Osteocyte (in vitro differentiated cells): ENCODE measurements around the gene RAP1GAP. TPM values are rescaled to one million over a fixed set of nuclear protein-coding genes. Genes with fewer than 3 reads are reported as not detected.

Experiments used
- DNase-seq: peaks from one replicate; pipeline ENCODE4 v3.0.0; 2021; ENCODE audit warnings: mixed read lengths; ENCODE audit not compliant: unreplicated experiment; ENCODE audit errors: extremely low spot score
- H3K27ac Mint-ChIP-seq: one replicate; pipeline ENCODE4 v1.8.0; 2021; ENCODE audit warnings: mild to moderate bottlenecking, mixed read lengths; ENCODE audit not compliant: unreplicated experiment
- H3K27me3 Mint-ChIP-seq: one replicate; pipeline ENCODE4 v1.8.0; 2021; ENCODE audit warnings: mixed read lengths; ENCODE audit not compliant: unreplicated experiment
- H3K36me3 Mint-ChIP-seq: one replicate; pipeline ENCODE4 v1.8.0; 2021; ENCODE audit warnings: mixed read lengths; ENCODE audit not compliant: unreplicated experiment
- H3K4me1 Mint-ChIP-seq: one replicate; pipeline ENCODE4 v1.8.0; 2021; ENCODE audit warnings: mixed read lengths; ENCODE audit not compliant: unreplicated experiment
- H3K4me3 Mint-ChIP-seq: one replicate; pipeline ENCODE4 v1.8.0; 2021; ENCODE audit warnings: mild to moderate bottlenecking, moderate library complexity, mixed read lengths; ENCODE audit not compliant: unreplicated experiment
- H3K9me3 Mint-ChIP-seq: one replicate; pipeline ENCODE4 v1.8.0; 2021; ENCODE audit warnings: mixed read lengths; ENCODE audit not compliant: unreplicated experiment
- CTCF ChIP-seq: fragments of 200-600 bp; sonication (generic); IDR thresholded peaks from 2 replicates; pipeline ENCODE4 v1.5.0; 2021; ENCODE audit warnings: antibody characterized with exemption, mild to moderate bottlenecking, moderate library complexity
- total RNA-seq: library from RNA; stranded (reverse); gene quantifications from 2 replicates; pipeline ENCODE4 v1.2.1, GENCODE V29; 2021

The RAP1GAP gene
- total RNA-seq, 1 donor from 2014 or later, result 3.5 TPM

- no peak for TF ChIP-seq CTCF
- H3K4me3 Mint-ChIP-seq, result no peak overlapping the region
- H3K4me1 Mint-ChIP-seq, result peaks cover 3% of the 10 kb centered on the region
- H3K9me3 Mint-ChIP-seq, result no peaks in the 10 kb centered on the region
- no peak overlapping the region for H3K27ac Mint-ChIP-seq
- H3K27me3 Mint-ChIP-seq, result peaks cover 18% of the 10 kb centered on the region
- no peaks in the 10 kb centered on the region for H3K36me3 Mint-ChIP-seq
- DNase-seq, result no peak
Measured at GRCh38 chr1:21662426-21663247, 6.5 kb downstream of the RAP1GAP start.

GRCh38 chr1:21661886-21662285, 7.3 kb downstream of the RAP1GAP start:
- H3K27ac Mint-ChIP-seq, result no peak overlapping the region
- H3K36me3 Mint-ChIP-seq, result no peaks in the 10 kb centered on the region
- H3K27me3 Mint-ChIP-seq, result peaks cover 18% of the 10 kb centered on the region
- TF ChIP-seq CTCF, result no peak
- no peak overlapping the region for H3K4me3 Mint-ChIP-seq
- no peaks in the 10 kb centered on the region for H3K9me3 Mint-ChIP-seq
- peaks cover 3% of the 10 kb centered on the region for H3K4me1 Mint-ChIP-seq
- no peak for DNase-seq

GRCh38 chr1:21659924-21660326, 9.2 kb downstream of the RAP1GAP start:
- Mint-ChIP-seq H3K4me3 (no peak overlapping the region), H3K27me3 (peaks cover 15% of the 10 kb centered on the region), H3K27ac (no peak overlapping the region), H3K9me3 (no peaks in the 10 kb centered on the region), H3K36me3 (no peaks in the 10 kb centered on the region), H3K4me1 (peaks cover 9% of the 10 kb centered on the region)
- DNase-seq, result no peak
- TF ChIP-seq CTCF, result no peak

- H3K27me3 Mint-ChIP-seq, result peaks cover 12% of the 10 kb centered on the region
- H3K9me3 Mint-ChIP-seq, result no peaks in the 10 kb centered on the region
- H3K4me1 Mint-ChIP-seq, result peaks cover 9% of the 10 kb centered on the region
- no peaks in the 10 kb centered on the region for H3K36me3 Mint-ChIP-seq
- TF ChIP-seq CTCF, result peak; percentile 95
- DNase-seq, result peak; percentile 93
- no peak overlapping the region for H3K27ac Mint-ChIP-seq
- peak overlapping the region; percentile 23 for H3K4me3 Mint-ChIP-seq
Measured at GRCh38 chr1:21659099-21659923, 9.8 kb downstream of the RAP1GAP start.
